ENCODE results near the gene ZNHIT2.

- TF ChIP-seq FOXA1 (IDR thresholded peaks at IDR 0.05) = no peak
- no peak for TF ChIP-seq FOXM1 (IDR thresholded peaks at IDR 0.05; ENCODE audit: borderline replicate concordance)
- TF ChIP-seq SP1 (IDR thresholded peaks at IDR 0.05) = no peak
- TF ChIP-seq PKNOX1 (IDR thresholded peaks at IDR 0.05) = no peak
- no peak for TF ChIP-seq ARNT (IDR thresholded peaks at IDR 0.05)
- no peak for TF ChIP-seq BHLHE40 (IDR thresholded peaks at IDR 0.05; ENCODE audit: borderline replicate concordance)
- TF ChIP-seq HDGF (IDR thresholded peaks at IDR 0.05; ENCODE audit: borderline replicate concordance) = no peak
- TF ChIP-seq ZNF384 (IDR thresholded peaks at IDR 0.05) = no peak
- no peak for TF ChIP-seq FOXK2 (IDR thresholded peaks at IDR 0.05)
- TF ChIP-seq LEF1 (IDR thresholded peaks at IDR 0.05; ENCODE audit: borderline replicate concordance) = no peak
- TF ChIP-seq L3MBTL2 (conservative IDR thresholded peaks at IDR 0.05) = no peak
- TF ChIP-seq CTBP1 (IDR thresholded peaks at IDR 0.05; ENCODE audit: borderline replicate concordance) = no peak
- TF ChIP-seq SUZ12 (IDR thresholded peaks at IDR 0.05) = no peak
Measured at GRCh38 chr11:65132988-65133700, 15.6 kb upstream of the ZNHIT2 start.

Data from HEK293T (cell line).